Measurements from ENCODE around the gene SRGAP3.

The SRGAP3 gene

DNA sequence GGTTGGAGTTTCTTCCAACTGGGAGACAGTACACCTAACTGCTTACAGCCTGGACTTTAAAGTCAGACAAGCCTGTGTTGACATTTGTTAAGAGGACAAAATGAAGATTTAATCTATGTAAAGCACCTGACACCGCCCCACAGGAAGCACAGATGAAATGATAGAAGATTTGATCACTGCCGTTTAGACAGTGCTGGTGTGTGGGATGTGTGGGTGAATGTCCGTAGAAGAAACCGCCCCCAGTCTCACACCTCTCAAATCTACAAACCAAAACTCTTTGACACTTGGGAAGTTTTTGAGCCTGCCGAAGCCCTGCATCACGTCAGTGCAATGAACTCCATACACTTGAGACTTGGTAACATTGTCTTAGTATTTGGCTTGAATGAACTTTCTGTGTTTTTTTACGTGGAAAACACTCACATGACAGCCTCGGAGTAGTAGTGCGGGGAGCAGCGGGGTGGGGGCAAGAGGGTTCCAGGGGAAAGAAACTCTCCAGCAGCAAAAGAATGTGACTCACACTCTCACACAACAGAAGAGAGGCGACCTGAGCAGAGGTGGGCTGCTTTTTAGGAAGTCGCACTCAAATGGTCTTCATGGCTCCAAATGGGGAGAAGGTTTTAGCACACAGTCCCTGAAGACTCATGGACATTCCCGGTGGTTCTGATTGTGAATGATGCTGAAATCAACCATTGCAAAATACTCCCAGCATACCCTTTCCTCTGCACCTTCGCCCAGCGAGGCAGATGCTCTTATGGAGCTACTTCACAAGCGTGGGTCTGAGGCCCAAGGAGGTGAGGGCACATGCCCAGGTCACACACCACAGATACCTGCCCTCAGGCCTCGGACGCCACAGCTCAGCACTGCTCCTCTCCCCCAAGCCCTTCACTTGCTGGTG is 79.2 kb downstream of the SRGAP3 start:
- no peak for FAIRE-seq

DNA sequence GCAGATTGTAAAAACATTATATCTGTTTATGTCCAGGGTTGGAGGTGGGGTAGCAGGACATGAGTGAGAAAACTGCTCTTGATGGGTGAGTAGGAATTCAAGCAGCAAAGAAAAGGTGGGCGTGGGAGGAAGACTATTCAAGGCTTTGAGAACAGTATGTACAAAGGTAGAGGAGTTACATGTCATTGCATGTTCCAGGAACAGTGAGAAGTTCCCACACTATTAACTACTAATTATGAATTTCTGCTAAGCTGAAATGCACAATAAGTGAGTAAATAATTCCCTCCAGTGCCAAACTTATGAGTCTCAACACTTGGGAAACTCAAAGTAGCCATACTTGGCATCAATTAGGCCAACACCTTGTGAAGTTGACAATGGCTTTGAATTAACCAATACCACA is 80.1 kb downstream of the SRGAP3 start:
- FAIRE-seq = no peak

DNA sequence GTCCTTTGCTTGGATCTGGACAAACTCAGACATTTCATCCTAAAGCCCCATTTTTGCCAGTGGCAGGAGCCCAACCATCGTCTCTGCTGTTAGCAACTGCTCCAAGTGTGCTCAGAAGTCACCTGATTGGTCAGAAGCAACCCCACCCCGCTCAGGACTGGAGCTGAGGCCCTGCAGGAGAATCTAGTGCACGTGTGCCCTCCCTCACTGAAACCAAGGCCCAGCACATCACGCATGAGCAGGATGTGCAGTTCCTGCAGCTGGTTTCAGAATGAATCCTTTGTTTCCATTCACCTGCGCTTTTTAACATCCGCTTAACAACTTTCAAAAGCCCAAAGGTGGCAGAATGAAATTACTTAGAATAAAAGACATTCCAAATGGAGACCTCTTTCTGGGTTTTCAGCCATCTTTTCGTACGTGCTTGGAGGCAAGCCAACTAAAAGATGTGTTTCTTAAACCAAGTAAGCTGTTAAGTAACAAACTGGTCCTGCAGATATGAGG is 81.2 kb downstream of the SRGAP3 start:
- no peak for FAIRE-seq

DNA sequence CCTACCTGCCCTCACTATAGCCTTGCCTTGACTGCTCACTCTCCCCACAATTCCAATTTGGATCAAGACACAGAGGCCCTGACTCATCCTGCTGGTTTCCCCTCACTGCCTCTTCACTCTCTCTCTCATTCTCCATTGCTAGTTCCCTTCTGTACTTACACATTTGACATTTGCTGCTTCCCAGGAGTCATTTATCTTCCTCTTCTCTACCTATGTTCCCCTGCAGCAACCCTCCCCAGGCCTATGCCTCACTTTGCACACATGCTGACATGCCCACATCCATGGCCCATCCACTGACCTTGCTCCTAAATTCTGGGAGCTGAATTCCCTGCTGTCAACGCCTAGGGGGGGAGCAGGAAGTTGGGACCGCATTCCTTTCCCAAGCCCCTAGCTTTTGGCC is 82.2 kb downstream of the SRGAP3 start:
- FAIRE-seq = no peak

DNA sequence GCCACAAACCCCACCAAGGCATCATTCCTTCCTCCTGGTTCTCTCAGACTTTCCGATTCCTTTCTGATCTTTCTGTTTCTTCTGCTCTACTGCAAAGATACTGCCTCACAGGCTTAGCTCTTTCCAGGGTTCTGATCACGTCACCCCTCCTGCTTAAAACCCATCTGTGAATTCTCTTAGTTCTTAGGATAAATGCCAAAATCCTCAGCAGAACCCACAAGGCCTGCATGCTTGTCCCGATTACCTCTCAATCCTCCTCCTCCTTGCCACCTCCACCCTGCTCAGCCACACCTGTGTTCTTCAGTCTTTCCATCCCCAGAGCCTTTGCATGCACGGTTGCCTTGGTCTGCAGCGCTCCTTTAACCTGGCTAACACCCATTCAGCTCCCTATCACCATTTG is 84.0 kb downstream of the SRGAP3 start:
- FAIRE-seq = no peak

DNA sequence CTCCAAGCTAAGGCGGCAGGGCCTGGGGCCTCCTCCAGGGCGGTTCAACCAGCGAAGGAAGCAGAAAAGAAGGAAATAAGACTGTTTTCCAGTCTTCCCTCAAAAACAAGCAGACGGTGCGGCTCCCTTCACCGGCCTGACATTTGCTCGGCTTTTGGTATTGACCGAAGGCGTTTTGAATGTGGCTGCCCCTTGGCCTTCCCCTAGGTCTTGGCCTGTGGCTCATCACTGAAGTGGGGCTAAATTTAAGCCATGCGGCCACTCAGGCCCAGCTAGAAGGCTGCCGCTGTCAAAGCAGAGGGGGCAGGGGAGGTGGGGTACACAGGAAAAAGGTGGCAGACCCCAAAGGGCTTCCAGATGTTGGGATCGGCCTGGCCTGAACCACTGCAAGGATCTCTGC is 86.2 kb downstream of the SRGAP3 start:
- no peak for FAIRE-seq

DNA sequence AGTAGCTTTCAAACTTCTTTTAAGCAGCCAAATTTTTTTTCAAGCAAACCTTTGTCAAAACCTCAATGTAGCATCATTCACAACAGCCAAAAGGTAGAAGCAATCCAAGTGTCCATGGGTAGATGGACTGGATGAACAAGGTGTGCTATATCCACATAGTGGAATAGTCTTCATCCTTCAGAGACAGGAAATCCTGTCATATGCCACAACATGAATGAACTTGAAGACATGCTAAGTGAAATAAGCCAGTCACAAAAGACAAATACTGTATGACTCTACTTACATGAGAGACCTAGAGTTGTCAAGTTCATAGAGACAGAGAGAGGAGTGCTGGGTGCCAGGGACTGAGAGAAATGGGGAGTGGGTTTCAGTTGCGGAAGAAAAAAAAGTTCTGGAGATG is 87.6 kb downstream of the SRGAP3 start:
- no peak for FAIRE-seq

DNA sequence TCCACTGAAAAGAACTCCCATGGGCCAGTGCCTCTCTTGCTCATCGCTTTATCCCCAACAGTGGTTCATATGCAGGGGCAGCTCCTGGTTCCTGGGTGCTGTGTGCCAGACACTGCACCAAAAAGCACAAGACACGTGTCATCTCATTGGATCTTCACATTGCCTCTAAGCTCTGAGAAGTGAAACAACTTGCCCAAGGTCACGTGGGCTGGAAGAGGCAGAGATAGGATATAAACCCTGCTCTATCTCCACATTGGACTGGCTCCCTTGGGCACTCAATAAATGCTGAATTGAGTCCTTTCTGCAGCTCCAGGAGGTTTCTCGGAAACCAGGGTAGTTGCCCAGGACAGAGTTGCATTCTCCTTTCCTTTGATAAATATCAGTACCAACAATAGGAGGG is 88.1 kb downstream of the SRGAP3 start:
- FAIRE-seq = no peak

DNA sequence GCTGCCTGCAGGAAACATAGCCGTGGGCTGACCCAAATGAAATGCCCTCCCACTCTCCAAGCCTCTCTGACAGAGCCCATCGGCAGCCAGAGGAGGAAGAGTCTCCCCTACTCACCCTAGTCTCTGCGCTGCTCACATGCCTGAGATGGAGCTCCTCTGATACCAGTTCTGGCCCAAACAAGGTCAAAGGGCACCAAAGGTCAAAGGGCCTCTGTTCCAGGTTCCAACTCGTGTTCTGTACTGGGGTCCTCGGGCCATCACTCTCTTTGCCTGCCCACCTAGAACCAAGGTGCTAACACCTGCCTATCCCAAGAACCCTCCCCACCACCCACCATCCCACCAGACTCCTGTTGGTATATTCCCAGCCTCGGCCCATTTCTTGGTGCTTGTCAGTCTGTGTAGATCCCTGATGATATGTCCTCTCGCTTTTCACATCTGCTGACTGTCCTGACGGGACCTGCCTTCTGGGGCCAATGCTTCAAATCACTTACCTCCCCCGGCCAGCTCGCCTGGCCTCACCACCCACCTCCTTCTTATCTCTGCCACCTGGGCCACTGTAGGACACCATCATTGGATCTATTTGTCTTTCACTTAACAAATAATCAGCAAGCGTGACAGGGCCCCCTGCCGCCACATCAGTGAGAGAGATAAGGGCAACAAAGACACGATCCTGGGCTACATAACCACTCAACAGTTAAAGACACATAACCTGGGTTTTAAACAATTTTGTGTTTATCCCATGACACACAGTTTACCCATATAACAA is 90.4 kb downstream of the SRGAP3 start:
- FAIRE-seq = no peak

DNA sequence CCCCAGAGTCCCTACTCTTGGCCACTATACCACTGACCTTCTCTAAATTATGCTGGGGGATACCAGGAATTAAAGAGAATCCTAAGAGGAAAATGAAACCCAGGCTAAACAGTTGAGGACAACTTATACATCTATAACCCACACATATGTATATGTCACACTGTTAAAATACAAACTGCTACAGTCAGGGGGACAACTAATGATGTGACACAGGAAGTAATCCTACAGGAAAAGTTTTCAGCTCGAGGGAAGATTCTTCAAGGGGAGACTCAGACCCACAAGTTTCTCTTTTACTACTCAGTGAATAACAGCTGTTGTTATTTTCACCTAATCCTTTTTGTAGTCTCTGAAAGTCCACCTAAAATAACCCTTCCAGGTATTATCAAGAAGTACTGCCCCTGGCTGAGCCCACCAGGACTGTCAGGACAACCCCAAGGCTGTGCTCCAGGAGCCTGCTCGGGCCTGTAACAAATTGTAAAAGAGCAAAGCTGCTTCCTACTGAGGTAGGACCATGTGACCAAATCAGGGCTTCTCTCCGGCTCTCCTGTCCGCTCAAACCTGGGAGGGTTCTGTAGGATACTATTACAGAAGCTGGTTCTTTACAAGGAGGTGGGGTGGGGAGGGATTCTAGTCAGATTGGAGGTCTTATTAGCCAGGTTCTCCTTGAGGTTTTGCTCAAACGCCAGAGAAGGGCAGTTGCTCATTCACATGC is 91.6 kb downstream of the SRGAP3 start:
- FAIRE-seq = no peak

DNA sequence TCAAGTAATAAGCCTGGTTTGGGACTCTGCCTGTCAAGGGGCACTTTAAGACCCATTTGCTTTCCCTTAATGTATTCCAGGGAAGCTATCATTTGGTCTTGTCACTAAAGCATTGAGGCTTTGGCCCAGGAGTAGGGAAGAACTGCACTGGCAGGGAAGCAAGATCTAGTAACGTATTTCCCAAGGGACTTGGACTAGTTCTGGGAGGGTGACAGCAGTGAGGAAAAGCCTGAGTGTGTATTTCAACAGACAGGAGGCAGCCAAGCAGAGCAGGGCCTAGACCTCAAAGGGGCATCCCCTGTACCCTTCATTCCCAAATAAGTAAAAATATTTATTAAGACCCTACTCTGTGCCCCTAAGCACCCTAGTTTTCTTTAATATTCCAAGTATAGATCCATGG is 92.8 kb downstream of the SRGAP3 start:
- no peak for FAIRE-seq

DNA sequence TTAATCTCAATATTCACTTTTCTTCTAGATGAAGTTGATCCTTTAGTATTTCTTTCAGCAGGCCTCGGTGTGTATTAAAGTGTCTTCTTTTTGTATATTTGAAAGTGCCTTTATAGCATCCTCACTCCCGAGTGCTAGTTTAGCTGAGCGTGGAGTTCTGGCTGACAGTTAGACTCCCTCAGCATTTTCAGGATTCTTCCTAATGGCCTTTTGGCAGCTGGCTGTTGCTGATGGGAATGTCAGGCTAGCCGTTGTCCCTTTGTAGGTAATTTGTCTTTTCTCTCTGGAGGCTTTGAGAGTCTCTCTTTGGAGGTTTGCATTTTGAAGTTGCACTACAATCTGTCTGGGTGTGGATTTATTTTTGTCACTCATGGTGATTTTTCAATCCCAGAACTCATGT is 94.4 kb downstream of the SRGAP3 start:
- FAIRE-seq = no peak

DNA sequence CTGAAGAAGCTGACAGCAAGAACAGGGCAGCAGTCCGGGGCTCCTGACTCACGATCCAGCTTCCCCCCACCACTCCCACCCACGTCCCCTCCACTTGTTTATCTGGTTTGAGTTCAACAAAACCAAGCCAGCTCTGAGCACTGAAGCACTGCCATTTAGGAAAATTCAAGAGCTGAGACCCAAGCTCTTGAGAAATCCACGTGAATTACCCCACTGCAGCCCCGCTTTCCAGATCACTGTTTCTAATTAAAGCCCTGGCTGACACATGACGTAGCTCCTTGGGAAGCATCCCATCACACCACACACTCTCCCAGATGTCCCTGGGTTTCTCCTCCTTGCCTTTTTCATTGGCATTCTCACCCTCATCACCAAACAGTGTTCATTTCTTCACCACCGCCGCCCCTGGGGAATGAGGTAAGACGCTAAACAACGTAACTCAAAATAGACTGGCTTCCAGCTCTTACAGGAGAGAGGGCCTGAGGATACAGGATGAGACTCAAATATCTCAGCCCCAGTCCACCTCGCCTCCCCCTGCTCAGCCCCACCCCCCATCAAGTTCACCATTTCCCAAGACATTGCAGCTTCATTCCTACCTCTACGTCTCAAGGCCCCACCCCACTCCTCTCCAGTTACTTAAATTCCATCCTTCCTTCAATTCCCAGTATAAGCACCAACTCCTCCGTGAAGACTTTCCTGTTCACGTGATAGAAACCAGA is 95.4 kb downstream of the SRGAP3 start:
- FAIRE-seq = no peak

DNA sequence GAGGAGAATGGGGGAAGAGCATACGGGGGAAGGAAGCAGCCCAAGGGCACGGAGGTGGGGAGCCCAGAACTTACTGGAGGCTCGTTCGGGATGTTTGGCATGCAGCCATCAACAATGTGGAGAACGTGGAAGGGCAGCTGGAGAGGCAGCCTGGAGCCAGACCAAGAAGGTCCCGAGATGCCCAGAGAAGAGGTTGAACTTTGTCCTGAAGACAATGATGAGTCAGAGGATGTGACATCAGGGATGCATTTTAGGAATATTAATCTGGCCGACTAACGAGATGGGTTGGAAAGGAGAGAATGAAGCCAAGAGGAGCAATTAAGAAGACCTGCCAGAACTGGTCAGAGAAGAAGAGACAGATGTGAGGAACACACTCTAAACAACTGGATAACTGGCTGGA is 98.2 kb downstream of the SRGAP3 start:
- FAIRE-seq = no peak

DNA sequence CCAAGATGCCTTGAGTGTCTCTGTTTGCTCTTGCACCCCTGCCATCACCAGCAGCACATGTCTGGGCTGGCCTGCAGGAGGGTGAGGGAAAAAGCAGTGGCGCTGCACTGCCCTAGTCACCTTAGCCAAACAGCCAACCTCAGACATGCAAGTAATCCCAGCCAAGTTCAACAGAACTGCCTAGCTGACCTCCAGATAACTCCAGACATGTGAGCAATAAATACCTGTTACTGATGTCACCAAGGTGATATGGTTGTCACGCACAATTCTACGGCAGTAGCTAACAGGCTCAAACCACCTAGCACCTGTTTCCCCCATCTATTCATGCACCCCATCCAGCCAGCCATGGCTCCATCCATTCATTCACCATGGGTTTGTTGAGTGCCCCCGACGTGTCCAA is 99.9 kb downstream of the SRGAP3 start:
- no peak for FAIRE-seq

DNA sequence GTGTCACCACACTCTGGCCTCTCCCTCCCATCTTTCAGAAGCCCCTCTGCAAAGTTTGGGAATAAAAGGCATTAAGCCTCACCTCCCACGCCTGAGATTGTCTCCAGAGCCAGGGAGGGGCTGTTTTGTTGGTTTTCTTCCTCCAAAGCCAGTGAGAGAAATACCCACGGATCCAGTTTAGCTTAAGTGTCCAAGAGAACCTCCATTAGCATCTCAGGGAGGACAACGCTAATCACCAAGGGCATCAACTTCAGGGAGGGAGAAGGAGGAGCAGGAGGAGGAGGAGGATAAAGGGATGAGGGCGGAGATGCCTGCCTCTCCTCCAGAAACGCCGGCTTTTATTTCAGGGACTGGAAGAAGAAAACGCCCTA is 101.6 kb downstream of the SRGAP3 start:
- FAIRE-seq = no peak

DNA sequence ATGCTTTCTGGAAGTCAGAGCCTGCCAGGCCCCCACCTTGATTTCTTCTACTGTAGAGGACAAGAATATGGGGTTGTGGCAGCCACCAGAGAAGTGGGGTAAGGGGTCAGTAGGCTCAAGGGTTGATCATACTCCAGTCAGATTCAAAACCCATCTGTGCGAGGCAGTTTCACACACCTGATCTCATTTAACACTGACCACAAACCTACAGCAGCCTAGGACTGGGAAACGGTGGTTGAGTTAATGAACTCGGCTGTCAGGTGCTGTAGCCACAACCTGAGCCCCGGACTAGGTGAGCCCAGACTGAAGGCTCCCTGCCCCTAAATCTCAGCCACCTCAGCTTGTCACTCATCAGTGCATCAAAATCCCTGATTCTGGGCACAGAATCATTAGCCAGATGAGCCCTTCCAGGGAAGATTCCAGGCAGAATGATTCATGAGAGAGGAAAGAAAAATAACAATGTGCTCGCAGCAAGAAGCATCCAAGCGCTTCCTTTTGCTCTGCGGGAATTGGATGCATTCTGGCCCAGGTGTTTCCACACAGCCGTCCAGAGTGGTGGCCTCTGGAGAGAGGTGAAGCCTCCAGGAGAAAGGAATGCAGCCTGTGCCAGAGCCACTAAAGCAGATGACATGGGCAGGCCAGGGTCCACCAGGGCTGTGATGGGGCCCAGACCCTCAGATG is 102.1 kb downstream of the SRGAP3 start:
- no peak for FAIRE-seq

DNA sequence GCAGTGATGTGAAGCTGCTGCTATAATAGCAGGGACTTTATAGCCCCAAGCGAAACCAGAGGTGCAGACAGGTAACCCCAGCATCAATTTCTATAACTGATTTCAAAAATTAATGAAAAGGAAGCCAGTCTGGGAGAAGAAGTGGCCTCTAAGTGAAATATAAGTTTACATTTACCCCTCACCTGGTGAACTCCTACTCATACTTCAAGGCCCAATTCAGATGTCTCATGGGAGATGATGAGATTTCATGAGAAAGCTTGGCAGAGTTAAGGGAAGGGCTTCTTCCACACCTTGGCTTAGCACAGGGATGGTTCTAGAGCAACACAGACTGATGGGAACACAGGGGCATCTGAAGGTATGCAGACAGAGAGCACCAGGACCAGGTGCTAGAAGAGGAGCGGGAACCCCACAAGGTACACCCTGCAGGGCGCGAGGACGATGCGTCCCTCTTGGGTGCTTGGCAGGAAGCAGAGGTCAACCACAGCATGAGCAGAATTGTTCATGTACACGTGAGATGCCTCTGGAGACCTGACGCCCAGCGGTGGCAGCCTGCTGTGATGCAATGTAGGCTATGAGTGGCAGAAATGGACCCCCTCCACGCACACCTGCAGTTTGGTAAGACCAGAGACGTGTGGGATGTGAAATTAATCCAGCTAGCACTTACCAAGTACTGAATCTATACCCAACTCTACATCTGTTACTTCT is 102.9 kb downstream of the SRGAP3 start:
- FAIRE-seq = no peak

DNA sequence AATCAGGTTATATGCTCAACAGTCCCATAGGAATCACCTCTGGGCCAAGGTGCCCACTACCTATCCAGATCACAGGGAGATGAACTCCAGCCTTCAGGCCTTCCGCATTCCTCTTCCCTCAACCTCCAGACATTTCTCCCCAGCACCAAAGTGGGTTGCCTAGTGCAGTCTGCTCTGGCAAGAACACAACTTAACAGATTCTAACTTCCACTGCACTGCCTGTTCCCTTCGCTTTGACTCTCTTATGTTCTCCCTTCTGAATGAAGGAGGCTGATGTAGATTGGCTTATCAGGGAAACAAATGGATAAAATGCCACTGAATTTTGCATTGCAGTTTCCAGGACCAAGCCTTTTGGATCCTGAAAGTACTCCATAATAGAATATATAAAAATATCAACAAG is 106.3 kb downstream of the SRGAP3 start:
- no peak for FAIRE-seq

DNA sequence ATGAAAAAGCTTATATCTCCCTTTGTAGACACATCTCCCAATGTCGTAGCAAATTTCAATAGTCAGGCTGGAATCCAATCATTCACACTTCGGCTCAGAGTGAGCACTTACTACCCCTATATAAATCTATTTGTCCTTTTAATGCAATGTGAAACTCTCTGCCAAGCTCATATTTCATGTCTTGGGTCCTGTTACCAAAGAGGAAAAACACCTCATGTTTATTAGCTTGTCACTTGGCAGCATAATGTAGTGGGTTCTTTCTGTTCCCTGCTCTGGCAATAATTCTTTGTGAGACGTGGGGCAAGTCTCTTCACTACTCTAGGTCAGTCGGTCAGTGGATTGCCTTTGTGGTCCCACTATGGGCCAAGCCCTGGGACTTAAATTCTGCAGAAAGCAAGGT is 107.1 kb downstream of the SRGAP3 start:
- FAIRE-seq = no peak

DNA sequence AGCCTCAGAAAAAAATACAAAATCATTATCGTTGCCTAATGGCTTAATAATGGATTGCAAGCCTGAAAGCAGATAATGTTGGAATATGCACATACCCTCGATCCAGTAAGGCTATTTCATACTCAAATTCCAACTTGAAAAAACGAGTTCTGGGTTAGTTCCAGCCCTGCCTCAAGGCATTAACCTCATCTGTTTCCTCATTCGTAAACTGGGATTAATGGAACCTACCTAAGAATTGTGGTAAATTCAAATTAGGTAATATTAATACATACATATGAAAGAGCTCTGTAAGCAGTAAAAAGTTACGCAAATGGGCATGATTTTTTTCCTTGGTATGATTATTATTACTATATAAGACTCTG is 107.5 kb downstream of the SRGAP3 start:
- no peak for FAIRE-seq

DNA sequence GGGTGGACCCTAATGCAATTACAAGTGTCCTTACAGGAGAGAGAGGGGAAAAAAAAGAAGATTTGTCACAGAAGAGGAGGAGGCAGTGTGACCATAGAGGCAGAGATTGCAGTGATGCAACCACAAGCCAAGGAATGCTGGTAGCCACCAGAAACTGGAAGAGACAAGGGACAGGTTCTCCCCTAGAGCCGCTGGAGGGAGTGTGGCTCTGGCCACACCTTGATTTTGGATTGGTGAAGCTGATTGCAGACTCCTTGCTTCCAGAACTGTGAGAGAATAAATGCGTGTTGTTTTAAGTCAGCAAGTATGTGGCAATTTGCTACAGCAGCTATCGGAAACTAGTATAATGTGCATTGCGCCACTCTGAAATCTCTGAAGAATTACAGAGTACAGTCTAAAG is 110.1 kb downstream of the SRGAP3 start:
- FAIRE-seq = no peak

Measured in A204.1 (cell line).